Stimulated activated CD4-positive, alpha-beta T cell treated with anti-CD3 and anti-CD28 coated beads, Interleukin-4, amount 100 ng/mL, for 24 hours (primary cell): ENCODE results near the gene SLC16A8.

ENCODE experiments used
- DNase-seq: peaks from one replicate; pipeline ENCODE4 v3.0.0-alpha.2; 2020

SLC16A8 gene

GRCh38 chr22:38070250-38070921 lies 13.6 kb downstream of the SLC16A8 start:
- no peak for DNase-seq

GRCh38 chr22:38069372-38070249 lies 14.4 kb downstream of the SLC16A8 start:
- DNase-seq: no peak

DNA sequence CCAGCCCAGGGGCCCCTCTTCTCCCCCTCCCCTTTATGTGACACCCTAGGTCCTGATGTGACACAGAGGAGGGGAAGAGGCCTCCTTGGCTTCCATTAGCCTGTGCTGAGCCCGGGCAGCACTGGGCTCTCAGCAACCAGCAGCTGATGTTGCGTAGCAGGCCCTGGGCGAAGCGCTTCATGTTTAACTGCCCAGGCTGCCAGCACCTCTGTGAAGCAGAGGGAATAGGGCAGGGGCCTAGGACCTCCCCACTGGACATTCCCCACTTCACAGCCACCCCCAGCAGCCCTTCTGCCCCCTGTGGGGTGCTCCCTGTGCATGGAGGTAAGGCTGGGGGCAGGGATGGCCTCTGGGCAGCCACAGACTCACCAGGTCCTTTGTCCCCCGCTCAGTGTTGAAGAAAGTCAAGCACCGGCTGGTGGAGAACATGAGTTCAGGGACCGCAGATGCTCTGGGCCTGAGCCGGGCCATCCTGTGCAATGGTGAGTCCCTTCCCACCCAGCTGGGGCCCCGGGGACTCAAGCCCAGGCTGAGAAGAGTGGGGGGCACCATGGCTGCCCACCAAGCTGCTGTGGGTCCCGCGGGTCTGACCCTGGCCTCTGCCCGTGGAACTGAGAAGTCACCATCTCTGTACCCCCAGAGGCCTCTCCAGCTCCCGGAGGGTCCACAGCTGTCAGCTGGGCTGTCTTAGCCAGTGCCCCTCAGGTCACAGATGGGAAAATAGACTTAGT lies 15.2 kb downstream of the SLC16A8 start:
- no peak for DNase-seq

DNA sequence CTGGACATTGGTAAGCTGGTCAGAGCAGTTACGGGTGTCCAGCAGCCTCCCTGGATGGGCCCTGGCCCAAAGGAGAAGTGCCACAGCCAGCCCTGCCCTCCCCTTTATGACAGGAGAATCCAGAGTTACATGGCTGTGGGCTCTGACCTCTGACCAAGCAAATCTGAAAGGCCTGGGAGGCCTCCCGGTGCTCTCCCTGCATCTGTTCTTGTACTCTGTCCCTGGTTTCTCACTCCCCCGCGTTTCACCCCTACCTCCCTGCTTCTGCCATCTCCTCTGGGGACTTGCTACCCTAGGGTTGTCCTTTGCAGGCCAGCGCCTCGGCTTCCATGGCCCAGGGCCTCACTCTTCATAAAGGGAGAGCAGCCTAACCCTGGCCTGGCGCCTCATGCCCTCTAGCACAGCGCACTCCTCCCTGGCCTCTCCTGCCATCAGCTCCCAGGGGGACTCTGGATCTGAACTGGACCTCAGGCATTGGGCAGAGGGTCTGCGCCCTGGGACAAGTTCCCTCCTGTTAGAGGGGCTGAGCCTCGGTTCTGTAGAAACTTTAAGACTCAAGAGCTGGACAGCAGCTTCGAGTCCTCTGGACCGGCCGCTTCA lies 16.1 kb downstream of the SLC16A8 start:
- DNase-seq: no peak

DNA sequence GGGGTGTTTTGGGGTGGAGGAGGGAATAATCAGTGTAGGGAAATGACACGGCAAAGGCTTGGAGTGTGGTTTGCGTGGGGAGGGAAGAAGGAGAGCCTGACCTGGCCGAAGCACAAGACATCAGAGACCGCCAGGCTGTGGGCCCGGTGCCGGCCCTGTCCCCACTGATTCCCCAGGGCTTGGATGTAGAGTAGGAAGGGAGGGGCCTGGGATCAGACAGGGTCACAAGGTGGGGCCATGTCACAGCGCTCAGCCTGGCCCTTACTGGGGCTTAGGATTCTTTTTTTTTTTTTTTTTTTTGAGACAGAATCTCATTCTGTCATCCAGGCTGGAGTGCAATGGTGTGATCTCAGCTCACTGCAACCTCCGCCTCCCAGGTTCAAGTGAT lies 17.0 kb downstream of the SLC16A8 start:
- DNase-seq: no peak

DNA sequence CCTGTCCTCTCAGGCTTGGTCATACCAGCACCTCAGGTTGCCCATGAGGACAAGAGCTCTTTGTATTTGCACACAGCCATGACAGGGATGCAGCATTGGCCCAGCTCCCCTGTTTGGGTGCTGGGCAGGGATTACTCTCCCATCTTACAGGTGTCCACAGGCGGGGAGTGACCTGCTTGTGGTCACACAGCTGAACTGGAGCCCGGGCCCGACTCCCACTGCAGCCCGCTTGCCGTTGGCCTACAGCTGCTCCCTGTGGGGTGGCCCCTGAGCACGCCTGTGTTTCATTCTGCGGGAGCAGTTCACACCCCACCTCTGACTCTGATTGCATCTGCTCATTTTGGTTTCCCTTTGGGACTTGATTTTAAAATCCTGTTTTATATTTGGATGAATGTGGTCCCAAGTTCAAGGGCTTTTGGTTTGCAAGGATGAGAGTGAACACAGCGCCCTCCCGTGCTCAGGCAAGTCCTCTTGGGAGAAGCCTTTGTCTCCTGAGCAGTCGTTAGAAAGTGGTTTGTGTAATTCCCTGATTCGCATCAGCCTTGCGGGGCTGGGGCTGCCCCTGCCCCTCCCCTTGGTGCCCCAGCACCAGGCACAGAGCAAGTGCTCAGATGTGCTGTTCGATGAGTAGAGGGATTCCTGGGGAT lies 17.5 kb downstream of the SLC16A8 start:
- no peak for DNase-seq

DNA sequence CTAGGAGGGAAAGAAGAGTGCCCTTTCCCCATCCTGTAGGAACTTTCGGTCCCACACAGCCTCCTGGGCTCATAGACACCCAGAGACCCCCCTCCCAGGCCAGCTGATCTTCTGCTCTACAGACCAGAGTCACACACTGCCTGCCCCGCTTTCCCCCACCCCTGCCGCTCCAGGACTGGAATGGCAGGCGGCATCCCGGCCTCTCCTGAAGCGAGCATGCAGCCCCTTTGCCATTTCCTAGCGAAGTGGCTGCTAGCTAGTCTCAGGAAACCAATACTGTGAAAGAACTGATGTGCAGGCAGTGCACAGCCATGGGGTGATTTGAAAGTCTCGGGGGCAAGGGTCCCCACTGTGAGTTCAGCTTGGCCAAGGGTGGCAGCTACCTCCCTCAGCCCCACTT lies 18.4 kb downstream of the SLC16A8 start:
- DNase-seq: no peak

- DNase-seq: no peak
Measured at GRCh38 chr22:38062791-38063190, 21.2 kb downstream of the SLC16A8 start.

DNA sequence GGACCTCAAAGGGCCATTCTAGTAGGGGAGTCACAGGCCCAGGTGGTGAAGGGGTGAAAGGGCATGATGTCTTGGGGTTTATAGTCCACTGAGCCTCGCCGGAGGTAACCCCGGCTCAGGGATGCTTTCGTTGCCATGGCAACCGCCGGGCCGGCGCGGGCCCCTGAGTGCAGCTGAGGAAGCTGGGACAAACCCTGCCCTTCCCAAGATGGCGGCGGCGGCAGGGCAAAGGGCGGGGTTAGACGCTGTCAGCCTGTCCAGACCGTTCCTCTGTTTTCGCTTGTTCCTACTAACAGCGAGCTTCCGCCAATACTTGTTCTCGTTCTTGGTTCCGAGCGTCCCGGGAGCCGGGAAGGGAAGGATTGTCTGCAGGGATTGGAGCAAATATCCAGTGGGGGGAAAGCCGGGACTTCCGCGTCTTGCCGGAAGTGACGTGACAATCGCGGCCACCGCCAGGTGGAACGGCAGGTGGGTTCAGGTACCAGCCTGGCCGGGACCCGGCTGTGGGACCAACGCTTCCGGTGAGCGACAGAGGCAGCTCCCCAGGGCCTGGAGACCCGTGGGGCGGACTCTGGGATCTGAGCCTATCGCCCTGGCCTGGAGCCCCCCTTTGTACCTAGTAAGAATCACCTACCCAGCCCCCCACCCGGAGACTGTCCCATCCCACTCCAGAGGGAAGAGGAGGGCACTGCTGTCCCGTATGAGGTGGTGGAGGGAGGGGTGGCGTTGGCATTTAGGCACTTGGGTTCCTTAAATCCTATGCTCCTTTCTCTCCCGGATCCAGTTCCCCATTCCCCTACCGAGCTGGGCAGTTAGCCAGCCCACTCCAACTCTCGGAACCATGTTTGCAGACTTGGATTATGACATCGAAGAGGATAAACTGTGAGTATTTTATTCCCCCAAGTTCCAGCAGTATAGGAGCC lies 26.8 kb downstream of the SLC16A8 start, which contains the start of gene PICK1:
Gene PICK1 (plus strand): TSS at position 436 of the 923 bp plus-strand sequence. CDS start 406 bp downstream, at position 842.
- DNase-seq: peak; percentile 81

DNA sequence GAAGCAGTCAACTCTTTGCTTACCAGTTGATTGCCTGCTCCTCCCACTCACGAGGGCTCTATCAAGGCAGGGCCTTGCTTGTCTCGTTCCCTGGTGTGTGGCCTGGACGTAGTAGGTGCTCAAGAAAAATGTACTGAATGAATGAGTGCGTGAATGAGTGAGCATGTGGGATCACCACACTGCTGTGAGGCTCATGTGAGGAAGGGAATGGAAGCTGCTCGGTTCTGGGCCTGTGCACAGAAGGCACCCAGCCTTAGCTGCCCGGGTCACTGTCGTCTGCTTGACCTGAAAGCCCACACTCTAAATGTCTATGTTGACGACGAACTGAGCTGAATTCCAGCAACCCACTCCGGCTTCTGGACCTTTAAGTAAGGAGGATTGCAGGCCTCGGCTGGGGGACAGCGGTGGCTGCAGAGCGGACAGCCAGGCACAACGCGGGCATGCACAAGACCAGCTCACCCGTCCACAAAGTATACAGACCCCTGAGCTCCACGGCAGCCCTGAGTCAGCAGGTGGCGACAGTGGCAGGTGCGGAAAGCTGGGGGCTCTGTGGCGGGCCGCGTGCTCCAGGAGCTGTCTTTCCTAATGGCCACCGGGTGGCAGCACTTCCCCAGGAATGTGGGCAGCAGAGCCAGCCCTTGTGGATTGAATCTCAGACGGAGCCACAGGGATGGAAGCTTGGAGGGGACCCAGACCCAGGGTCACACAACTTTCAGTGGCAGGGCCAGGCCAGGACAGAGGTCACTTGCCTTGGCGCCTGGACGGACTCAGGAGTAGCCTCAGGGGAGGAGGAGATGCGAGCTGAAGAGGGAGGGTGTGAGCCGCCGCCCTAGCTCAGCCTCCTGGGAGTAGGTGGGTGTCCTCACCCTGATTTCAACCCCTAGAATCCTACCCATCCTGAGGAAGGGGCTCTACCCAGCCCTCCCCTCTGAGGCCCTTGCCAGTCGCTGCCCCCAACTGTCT lies 31.8 kb downstream of the SLC16A8 start:
- DNase-seq: peak; percentile 78

- no peak for DNase-seq
Measured at GRCh38 chr22:38051261-38051660, 32.7 kb downstream of the SLC16A8 start.

DNA sequence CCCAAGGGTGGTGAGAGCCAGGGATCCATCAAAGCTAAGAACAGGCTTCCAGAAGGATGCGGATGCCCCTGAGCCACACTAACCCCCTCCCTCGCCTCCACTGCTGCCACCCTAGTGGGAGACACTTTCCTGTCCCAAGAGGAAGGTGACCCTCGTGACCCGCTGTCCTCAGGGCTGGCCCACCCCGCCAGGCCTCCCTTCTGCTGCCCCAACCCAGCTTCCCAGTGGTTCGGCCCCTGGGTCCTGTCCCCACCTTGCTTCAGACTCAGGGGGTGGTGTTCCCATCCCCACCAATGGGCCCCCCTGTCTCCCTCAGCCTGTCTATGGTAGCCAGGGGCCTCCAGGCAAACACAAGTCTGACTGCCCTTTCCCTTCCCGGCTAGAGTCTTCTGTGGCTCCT lies 33.3 kb downstream of the SLC16A8 start:
- DNase-seq: no peak

GRCh38 chr22:38049812-38050619 lies 34.0 kb downstream of the SLC16A8 start:
- DNase-seq: no peak

DNA sequence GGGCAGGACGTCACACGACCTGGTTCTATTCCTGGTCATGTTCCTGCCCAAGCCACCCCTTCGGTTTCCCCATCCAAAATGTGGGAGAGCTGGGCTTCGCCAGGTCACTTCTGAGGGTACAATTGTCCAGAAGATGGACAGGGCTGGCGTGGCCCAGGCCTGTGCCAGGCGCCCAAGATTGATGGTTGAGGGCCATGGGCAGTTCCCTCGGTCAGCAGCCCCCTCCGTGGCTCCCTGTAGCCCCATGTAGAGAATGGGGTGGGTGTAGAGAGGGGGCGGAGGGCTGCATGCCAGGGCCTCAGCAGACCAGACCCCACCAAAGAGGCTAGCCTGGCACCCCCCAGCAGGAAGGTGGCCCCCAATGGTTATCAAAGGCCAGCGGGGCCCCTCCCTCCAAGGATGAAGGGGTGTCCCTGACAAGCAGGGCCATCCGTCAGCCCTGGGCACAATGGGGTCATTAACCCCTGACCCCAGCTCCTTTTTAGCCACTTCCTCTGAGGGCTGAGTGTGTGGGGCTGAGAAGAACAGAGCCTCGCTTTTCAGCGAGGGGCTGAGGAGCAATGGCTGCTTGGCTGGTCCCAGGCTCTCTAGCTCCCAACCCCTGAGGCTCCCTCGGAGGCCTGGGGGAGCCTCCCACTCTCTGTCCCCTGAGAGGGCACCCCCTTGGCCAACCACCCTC lies 37.8 kb downstream of the SLC16A8 start:
- DNase-seq: no peak

GRCh38 chr22:38043151-38044039 lies 40.6 kb downstream of the SLC16A8 start:
- DNase-seq: no peak

DNA sequence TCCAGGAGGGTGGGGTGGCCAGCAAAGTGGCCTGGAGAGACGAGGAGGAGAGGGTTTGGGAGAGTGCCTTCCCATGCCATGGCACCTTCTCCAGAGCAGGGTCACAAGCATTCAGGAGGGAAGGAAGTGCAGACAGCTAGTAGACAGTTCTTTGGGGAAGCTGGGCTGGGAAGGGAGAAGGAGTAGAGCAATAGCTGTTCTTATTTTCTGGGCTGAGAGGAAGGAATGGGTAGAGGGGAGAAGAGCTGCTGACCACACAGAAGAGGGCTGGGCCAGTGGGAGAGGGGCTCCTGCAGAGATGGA lies 41.5 kb downstream of the SLC16A8 start:
- no peak for DNase-seq

- no peak for DNase-seq
Measured at GRCh38 chr22:38041760-38042487, 42.1 kb downstream of the SLC16A8 start.
